Loucy (cell line): ENCODE results near the gene CYP24A1.

Experiments used
- CTCF ChIP-seq: fragments of 200-600 bp; sonication (generic); conservative IDR thresholded peaks from 2 replicates; pipeline ENCODE4 v1.5.1; 2014; ENCODE audit warnings: mild to moderate bottlenecking, antibody characterized with exemption, low read length
- EZH2phosphoT487 ChIP-seq: fragments of 200-600 bp; IDR thresholded peaks from 2 replicates; pipeline ENCODE4 v1.6.1; 2018; ENCODE audit warnings: antibody characterized with exemption, mild to moderate bottlenecking, moderate library complexity, borderline replicate concordance

GRCh38 chr20:54122189-54122588 lies 51.6 kb downstream of the CYP24A1 start:
- TF ChIP-seq CTCF (no peak), EZH2phosphoT487 (no peak)
